Skeletal muscle cell (primary cell): Measurements from ENCODE around the gene ASB9.
"Not testable (repeated sequence)": the region's sequence is repeated elsewhere in the genome, so short reads cannot be mapped to it uniquely, and the experiment has no call there.

Experiments used
- DNase-seq: peaks from one replicate; pipeline ENCODE4 v3.0.0-alpha.2; 2010; ENCODE audit warnings: low read depth
- H3K4me3 ChIP-seq: 2 replicates; pipeline ENCODE4 v1.5.1; 2011; ENCODE audit warnings: low read depth, mild to moderate bottlenecking, control low read depth, low read length, moderate library complexity

The ASB9 gene

DNA sequence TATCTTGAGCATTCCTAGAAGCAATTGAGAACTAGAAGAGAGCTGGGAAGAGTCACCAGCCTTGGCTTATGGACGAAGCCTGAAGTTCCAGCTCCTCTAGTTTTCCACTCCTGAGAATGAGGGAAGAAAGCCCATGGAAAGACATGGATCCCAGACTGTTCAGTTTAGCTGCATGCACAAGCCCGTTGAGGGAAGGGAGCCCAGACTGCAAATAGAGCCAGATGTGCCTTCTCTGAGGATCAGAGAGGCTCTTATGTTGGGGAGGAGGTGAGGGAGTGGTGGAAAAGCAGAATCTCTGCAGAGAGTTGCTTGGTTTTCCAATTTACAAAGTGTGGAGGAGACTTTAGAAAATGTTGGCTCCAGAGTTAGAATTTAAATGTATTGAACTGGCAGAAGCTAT, 69.0 kb downstream of the ASB9 start:
- H3K4me3 ChIP-seq, result no peak overlapping the region
- DNase-seq, result no peak

DNA sequence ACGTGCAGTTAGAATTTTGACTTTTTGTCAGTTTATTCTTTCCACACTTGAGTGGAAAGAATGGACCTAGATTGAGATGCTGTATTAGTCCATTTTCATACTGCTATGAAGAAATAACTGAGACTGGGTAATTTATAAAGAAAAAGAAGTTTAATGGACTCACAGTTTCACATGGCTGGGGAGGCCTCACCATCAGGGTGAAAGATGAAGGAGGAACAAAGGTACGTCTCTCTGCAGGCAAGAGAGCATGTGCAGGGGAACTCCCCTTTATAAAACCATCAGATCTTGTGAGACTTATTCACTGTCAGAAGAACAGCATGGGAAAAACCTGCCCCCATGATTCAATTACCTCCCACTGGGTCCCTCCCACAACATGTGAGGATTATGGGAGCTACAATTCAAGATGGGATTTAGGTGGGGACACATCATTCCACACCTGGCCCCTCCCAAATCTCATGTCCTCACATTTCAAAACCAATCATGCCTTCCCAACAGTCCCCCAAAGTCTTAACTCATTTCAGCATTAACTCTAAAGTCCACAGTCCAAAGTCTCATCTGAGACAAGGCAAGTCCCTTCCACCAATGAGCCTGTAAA, 71.2 kb downstream of the ASB9 start:
- DNase-seq, H3K4me3 ChIP-seq: not testable (repeated sequence)

DNA sequence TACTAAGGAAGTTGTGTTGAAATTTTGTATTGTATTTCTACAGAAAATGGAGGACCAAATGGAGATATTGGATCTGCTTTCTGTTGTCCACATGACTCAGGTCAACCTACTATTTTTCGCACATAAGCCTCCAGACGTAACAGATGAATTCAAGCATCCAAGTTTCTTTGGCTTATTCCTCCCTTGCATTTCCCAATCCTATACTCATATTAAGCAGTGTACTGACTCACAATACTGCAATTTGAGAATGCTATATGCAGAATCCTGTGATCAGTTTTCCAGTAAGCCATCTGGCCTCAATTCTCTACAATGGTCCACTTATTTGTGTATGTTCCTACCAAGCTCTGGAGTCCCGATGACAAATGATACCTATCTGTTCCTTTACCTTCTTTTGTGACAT, 75.7 kb downstream of the ASB9 start:
- DNase-seq, result no peak
- no peak overlapping the region for H3K4me3 ChIP-seq
